ENCODE results near the gene TESK2.
"Not testable (repeated sequence)": the region's sequence is repeated elsewhere in the genome, so short reads cannot be mapped to it uniquely, and the experiment has no call there.

Gene TESK2

GRCh38 chr1:45477646-45478045 is 13.3 kb downstream of the TESK2 start:
- TF ChIP-seq CTCF (IDR thresholded peaks at IDR 0.05; ENCODE audit: borderline replicate concordance, insufficient read depth, low read depth, low read length) = no peak
- H3K4me3 ChIP-seq (ENCODE audit: low read depth, low read length) = no peak overlapping the region

- H3K4me3 ChIP-seq (ENCODE audit: low read depth, low read length) = not testable (repeated sequence)
Observed at GRCh38 chr1:45474194-45474593, 16.8 kb downstream of the TESK2 start.

- TF ChIP-seq CTCF (IDR thresholded peaks at IDR 0.05; ENCODE audit: borderline replicate concordance, insufficient read depth, low read depth, low read length) = no peak
- no peak overlapping the region for H3K4me3 ChIP-seq (ENCODE audit: low read depth, low read length)
Observed at GRCh38 chr1:45473302-45473701, 17.7 kb downstream of the TESK2 start.

GRCh38 chr1:45470306-45470798 is 20.6 kb downstream of the TESK2 start:
- TF ChIP-seq CTCF (IDR thresholded peaks at IDR 0.05; ENCODE audit: borderline replicate concordance, insufficient read depth, low read depth, low read length) = no peak
- H3K4me3 ChIP-seq (ENCODE audit: low read depth, low read length) = no peak overlapping the region

- not testable (repeated sequence) for H3K4me3 ChIP-seq (ENCODE audit: low read depth, low read length)
Observed at GRCh38 chr1:45467353-45467752, 23.6 kb downstream of the TESK2 start.

GRCh38 chr1:45465277-45465676 is 25.7 kb downstream of the TESK2 start:
- no peak for TF ChIP-seq CTCF (IDR thresholded peaks at IDR 0.05; ENCODE audit: borderline replicate concordance, insufficient read depth, low read depth, low read length)
- no peak overlapping the region for H3K4me3 ChIP-seq (ENCODE audit: low read depth, low read length)

GRCh38 chr1:45458894-45459293 is 32.1 kb downstream of the TESK2 start:
- H3K4me3 ChIP-seq (ENCODE audit: low read depth, low read length) = no peak overlapping the region
- no peak for TF ChIP-seq CTCF (IDR thresholded peaks at IDR 0.05; ENCODE audit: borderline replicate concordance, insufficient read depth, low read depth, low read length)

GRCh38 chr1:45456531-45456930 is 34.4 kb downstream of the TESK2 start:
- H3K4me3 ChIP-seq (ENCODE audit: low read depth, low read length) = no peak overlapping the region

More at GRCh38 chr1:45456531-45456930, 34.4 kb downstream of the TESK2 start:
- TF ChIP-seq CTCF (IDR thresholded peaks at IDR 0.05; ENCODE audit: borderline replicate concordance, insufficient read depth, low read depth, low read length) = no peak

Data from GM12875 (cell line).